Caki2 (cell line): Measurements from ENCODE around the gene ZBTB24. TPM values are rescaled to one million over a fixed set of nuclear protein-coding genes. Genes with fewer than 3 reads are reported as not detected.
"Not testable (repeated sequence)": the region's sequence is repeated elsewhere in the genome, so short reads cannot be mapped to it uniquely, and the experiment has no call there.

ENCODE experiments used
- DNase-seq: peaks from one replicate; pipeline ENCODE4 v3.0.0-alpha.2; 2015; ENCODE audit warnings: low read depth
- in situ Hi-C: cut with HindIII; loops from 2 replicates; pipeline ENCODE4 v1.10.0; 2016; ENCODE audit warnings: low sequenced_read_pairs, low pct_unique_long_range_greater_than_20kb, mixed read lengths
- total RNA-seq: library from RNA; depleted of rRNA; stranded (reverse); fragments of >200 nt; shearing (Covaris generic); gene quantifications from 2 replicates; pipeline ENCODE4 v1.2.3, GENCODE V29; 2014; ENCODE audit warnings: low replicate concordance; rRNA removed

Gene ZBTB24
- total RNA-seq = 2.4 and 6.4 TPM in 2 replicates

DNA sequence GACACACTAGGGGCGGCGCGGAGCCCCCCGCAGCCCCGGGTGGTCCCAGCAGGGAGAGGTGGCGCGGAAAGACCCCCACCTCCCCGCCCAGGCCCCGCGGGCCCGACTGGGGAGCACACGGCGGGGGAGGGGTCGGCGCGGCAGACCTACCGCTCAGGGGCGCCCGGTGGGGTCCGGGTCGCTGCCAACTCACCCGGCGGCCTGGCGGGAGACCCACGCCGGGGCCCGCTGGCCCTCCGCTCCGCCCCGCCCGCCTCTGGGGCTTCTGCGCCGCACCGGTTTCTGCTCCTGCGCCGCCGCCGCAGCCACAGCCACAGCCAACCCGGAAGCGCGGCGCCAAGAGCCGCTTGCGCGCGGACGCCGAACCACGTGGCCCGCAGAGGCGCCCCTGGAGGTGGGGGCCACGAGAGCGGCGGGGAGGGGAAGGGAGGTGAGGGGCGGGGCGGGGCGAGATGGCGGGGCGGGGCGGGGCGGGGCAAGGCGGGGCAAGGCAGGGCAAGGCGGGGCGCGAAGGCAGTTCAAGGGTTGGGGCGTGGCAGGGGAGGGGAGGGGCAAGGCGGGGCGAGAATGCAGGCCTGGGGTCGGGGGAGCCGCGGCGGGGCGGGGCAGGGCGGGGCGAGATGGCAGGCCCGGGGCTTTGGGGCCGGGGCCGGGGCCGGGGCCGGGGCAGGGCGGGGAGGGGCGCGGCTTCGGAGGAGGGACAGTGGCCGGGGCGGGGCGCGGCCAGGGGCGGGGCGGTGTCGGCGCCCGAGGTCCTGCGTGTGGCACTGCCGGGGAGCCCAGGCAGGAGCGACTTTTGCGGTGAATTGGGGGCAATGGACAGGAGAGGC is at the start of gene ZBTB24:
ZBTB24 (minus strand) TSS at position 315 of the 830 bp plus-strand sequence. CDS start 1,193 bp downstream, outside the sequence.
- in situ Hi-C loops = no loop called here
- DNase-seq = peak; percentile 77

GRCh38 chr6:109531446-109531845 is 48.4 kb upstream of the ZBTB24 start:
- in situ Hi-C loops = no loop called here

GRCh38 chr6:109527989-109528388 is 45.0 kb upstream of the ZBTB24 start:
- in situ Hi-C loops = no loop called here

More at GRCh38 chr6:109531446-109531845, 48.4 kb upstream of the ZBTB24 start:
- no peak for DNase-seq

DNA sequence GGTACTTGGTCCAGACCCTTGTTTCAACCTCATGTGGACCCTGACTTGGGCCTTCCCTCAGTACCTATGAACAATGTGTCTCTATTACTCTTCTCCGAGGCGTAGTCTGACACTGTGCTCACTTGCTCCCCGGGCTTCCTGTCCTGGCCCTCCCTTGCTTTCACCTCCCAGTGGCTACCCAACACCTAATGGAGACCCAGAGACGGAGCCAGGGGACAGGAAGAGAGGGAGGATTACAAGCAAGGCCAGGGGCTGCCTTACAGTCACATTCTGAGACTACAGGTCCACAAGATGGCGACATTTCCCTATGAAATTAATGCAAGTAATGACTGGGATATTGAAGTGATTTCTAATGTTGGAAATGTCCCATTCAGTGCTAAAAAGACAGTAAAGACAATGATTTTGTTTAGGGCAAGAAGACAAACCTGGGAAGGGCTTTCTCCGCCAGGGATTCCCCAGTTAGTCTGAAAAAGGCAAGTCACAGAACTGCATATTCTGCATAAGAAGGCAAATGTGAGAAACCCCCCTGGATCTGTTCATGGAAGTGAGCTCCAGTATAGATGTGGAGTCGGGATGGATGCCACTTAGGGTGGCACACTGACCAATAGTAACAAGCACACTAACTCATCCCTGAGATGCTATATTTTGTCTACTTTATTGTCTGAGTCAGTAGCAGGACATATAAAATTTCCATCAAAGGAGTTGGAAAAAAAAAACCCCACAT is 44.0 kb upstream of the ZBTB24 start:
- in situ Hi-C loops = no loop called here
- peak; percentile 38 for DNase-seq

More at GRCh38 chr6:109527989-109528388, 45.0 kb upstream of the ZBTB24 start:
- DNase-seq = no peak

DNA sequence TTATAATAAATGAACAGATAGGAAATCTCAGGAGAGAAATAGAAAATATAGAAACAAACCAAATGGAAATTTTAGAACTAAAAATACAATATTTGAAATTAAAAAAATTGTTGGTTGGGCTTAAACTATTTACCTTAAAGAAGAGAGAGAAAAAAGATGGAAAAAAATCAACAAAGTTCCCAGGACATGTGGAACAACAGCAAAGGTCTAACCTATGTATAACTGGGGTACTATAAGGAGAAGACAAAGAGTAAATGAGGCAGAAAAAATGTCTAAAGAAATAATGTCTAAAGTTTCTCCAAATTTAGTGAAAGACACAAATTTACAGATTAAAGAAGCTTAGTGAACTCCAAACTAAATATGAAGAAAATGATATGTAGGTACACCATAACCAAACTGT is 41.1 kb upstream of the ZBTB24 start:
- DNase-seq = no peak
- in situ Hi-C loops = no loop called here

GRCh38 chr6:109523478-109523877 is 40.5 kb upstream of the ZBTB24 start:
- no peak for DNase-seq
- in situ Hi-C loops = no loop called here

- in situ Hi-C loops = no loop called here
- no peak for DNase-seq
Observed at GRCh38 chr6:109521080-109521479, 38.1 kb upstream of the ZBTB24 start.

DNA sequence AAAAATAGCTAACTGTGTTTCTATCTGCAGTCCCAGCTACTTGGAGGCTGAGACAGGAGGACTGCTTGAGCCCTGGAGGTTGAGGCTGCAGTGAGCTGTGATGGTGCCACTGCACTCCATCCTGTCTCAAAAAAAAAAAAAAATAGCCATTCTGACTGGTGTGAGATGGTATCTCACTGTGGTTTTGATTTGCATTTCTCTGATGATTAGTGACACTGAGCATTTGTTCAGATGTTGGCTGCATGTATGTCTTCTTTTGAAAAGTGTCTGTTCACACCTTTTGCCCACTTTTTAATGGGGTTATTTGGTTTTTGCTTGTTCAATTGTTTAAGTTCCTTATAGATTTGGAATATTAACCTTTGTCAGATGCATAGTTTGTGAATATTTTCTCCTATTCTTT is 36.6 kb upstream of the ZBTB24 start:
- not testable (repeated sequence) for DNase-seq

DNA sequence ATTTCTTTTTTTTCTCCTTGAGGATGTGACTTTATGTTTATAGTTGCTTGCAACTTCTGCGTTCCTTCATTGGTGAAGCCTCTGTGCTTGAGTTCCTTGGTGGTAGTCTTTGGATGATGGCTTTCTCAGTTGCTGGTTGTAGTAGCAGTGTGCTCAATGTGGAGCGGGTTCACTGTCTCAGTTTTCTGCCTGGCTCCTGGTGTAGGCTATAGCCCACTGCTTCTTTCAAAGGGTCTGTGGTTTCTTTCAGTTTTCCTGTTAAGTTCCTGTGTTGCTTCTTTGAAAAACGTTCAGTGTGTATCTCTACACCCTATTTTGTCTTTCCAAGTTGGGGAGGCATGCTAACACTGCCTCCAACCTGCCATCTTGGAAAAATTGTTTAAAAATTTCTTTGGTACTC is 33.9 kb upstream of the ZBTB24 start:
- in situ Hi-C loops = no loop called here
- no peak for DNase-seq

More for the DNA sequence above, 36.6 kb upstream of the ZBTB24 start:
- in situ Hi-C loops = not testable (repeated sequence)

GRCh38 chr6:109515781-109516409 is 32.9 kb upstream of the ZBTB24 start:
- DNase-seq = no peak
- in situ Hi-C loops = no loop called here

- in situ Hi-C loops = no loop called here
- no peak for DNase-seq
Observed at GRCh38 chr6:109514946-109515345, 31.9 kb upstream of the ZBTB24 start.

GRCh38 chr6:109513571-109514071 is 30.6 kb upstream of the ZBTB24 start:
- in situ Hi-C loops = no loop called here
- DNase-seq = peak; percentile 41

- no peak for DNase-seq
- in situ Hi-C loops = no loop called here
Observed at GRCh38 chr6:109512271-109512817, 29.3 kb upstream of the ZBTB24 start.

DNA sequence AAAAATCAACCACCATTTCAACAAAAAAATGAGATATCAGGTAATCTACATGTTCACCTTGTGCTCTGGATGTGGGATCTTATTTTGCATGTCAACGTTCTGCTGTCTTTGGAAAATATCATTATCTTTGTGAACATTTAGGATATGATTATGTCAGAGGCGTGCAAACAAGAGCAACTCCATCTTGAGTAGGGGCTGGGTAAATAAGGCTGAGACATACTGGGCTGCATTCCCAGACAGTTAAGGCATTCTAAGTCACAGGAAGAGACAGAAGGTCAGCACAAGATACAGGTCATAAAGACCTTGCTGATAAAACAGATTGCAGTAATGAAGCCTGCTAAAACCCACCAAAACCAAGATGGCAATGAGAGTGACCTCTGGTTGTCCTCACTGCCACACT is 28.8 kb upstream of the ZBTB24 start:
- in situ Hi-C loops = no loop called here

DNA sequence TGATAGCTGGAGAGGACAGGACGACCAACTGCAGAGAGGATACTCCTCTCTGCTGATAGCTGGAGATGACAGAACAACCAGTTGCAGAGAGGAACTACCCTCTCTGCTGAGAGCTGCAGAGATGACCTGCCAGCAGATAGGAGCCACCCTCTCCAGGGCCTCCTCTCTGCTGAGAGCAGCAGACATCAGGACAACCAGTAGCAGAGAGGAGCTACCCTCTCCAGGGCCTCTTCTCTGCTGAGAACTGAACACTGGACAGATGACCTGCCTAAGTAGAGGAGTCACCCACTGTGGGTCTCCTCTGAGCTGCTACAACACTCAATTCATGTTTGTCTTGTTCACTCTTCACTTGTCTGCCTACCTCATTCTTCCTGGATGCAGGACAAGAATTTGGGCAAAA is 27.3 kb upstream of the ZBTB24 start:
- in situ Hi-C loops = no loop called here
- DNase-seq = no peak

More for the DNA sequence above, 28.8 kb upstream of the ZBTB24 start:
- DNase-seq = no peak

DNA sequence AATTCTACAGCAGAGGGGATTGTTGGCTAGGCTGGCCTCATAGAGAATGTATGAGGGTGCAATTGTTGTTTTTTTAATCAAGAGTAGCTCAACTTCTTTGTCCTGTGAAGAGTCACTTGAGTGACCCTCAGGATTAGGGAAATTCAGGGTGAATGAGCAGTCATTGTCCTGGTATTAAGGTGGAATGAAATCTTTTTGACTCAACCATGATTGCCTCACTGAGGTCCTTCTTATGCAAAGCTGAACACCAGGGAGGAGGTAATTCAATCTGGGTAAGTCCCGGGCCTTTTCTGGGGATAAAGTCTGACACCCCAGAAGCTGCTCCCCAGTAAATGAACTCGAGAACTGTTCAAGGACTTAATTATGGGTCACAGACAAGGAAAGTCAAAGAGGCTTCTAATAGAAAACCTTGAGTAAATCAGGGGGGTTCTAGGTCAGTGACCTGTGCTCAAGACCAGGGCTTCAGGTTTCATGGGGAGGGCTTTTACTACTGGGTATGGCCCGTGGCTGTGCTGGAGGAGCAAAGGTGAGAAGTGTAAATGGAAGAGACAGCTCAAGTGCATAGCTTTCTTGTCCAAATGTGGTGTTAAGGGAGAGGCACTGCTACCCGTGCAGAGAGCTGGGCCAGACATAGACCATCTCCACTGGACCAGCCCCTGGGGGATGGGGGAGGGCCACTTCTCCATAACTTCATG is 25.3 kb upstream of the ZBTB24 start:
- no peak for DNase-seq
- in situ Hi-C loops = no loop called here

GRCh38 chr6:109507490-109508072 is 24.6 kb upstream of the ZBTB24 start:
- in situ Hi-C loops = no loop called here
- DNase-seq = no peak
